HCT116 (cell line): ENCODE data around the gene CPNE5. TPM values are rescaled to one million over a fixed set of nuclear protein-coding genes. Genes with fewer than 3 reads are reported as not detected.

Source experiments
- CTCF ChIP-seq, 3 experiments: fragments of 200-600 bp in 1 of 3; sonication (generic) in 1 of 3; IDR thresholded peaks in 2 of 3; conservative IDR thresholded peaks in 1 of 3; 2 replicates each; pipeline ENCODE4 v1.5.1; 2012 to 2017; ENCODE audit warnings: low read depth in 2 of 3, low read length in 2 of 3, antibody characterized with exemption in 1 of 3, borderline replicate concordance in 1 of 3, control low read depth in 1 of 3, mild to moderate bottlenecking in 1 of 3, mixed read lengths in 1 of 3, mixed run types in 1 of 3, moderate library complexity in 1 of 3; ENCODE audit not compliant: insufficient read depth in 1 of 3
- MAX ChIP-seq: IDR thresholded peaks from 2 replicates; pipeline ENCODE4 v1.6.1; 2012
- REST ChIP-seq: IDR thresholded peaks from 2 replicates; pipeline ENCODE4 v1.6.1; 2012; ENCODE audit warnings: low read depth
- TCF7L2 ChIP-seq: IDR thresholded peaks from 2 replicates; pipeline ENCODE4 v1.7.0; 2011; ENCODE audit warnings: borderline replicate concordance, inconsistent platforms; ENCODE audit not compliant: insufficient read depth, insufficient read length; ENCODE audit errors: extremely low read depth
- ZBTB33 ChIP-seq: IDR thresholded peaks from 2 replicates; pipeline ENCODE4 v1.6.1; 2011; ENCODE audit warnings: mild to moderate bottlenecking, low read length, moderate library complexity; ENCODE audit not compliant: insufficient replicate concordance; ENCODE audit errors: extremely low read depth
- total RNA-seq: library from RNA; stranded (reverse); gene quantifications from one replicate; pipeline ENCODE4 v1.2.1, GENCODE V29; 2021; ENCODE audit not compliant: unreplicated experiment

Gene CPNE5
- total RNA-seq, 1 experiment from 2014 or later = not detected

- TF ChIP-seq REST (no peak), MAX (no peak), CTCF (IDR thresholded peaks at IDR 0.05 in 2 of 3, conservative IDR thresholded peaks at IDR 0.05 in 1 of 3; ENCODE audit: borderline replicate concordance in 1 of 3, insufficient read depth in 1 of 3, low read depth in 2 of 3, low read length in 2 of 3) (no peak), ZBTB33 (no peak), TCF7L2 (no peak)
- TF ChIP-seq, all 23 proteins: peak for 0
Measured at GRCh38 chr6:36829919-36830544, 9.2 kb downstream of the CPNE5 start (continued).
